ENCODE results near the gene BRD1. TPM values are rescaled to one million over a fixed set of nuclear protein-coding genes. Genes with fewer than 3 reads are reported as not detected.

The BRD1 gene
- total RNA-seq, 2 donors from 2014 or later = 32.7 to 37.7 TPM

GRCh38 chr22:49760630-49761571 is 66.8 kb downstream of the BRD1 start:
- Histone ChIP-seq H3K9ac (ENCODE audit: low read depth in 2 of 2, low read length in 2 of 2) (no peak overlapping the region), H3K27ac (no peak overlapping the region), H3K36me3 (no peaks in the 10 kb centered on the region), H3K27me3 (no peaks in the 10 kb centered on the region), H3K9me3 (no peaks in the 10 kb centered on the region), H3K4me1 (no peaks in the 10 kb centered on the region), H3K4me3 (no peak overlapping the region)
- peak; percentile 27 for DNase-seq
- intact Hi-C loops (cut with DNase I) = loop anchor here (10.0 kb wide), 1 partner anchor 274 kb away; no protein-coding TSS in a partner anchor
- TF ChIP-seq CTCF (IDR thresholded peaks at IDR 0.05) = no peak

- no peak overlapping the region for H3K9ac ChIP-seq (ENCODE audit: low read depth in 2 of 2, low read length in 2 of 2)
- TF ChIP-seq CTCF (IDR thresholded peaks at IDR 0.05) = no peak
- no peaks in the 10 kb centered on the region for H3K9me3 ChIP-seq
- H3K36me3 ChIP-seq = no peaks in the 10 kb centered on the region
- no peak overlapping the region for H3K27ac ChIP-seq
- H3K4me3 ChIP-seq = no peak overlapping the region
- intact Hi-C loops (cut with DNase I) = loop anchor here (10.0 kb wide), 1 partner anchor 275 kb away; no protein-coding TSS in a partner anchor
- H3K4me1 ChIP-seq = no peaks in the 10 kb centered on the region
- DNase-seq = peak; percentile 16
- no peaks in the 10 kb centered on the region for H3K27me3 ChIP-seq
Observed at GRCh38 chr22:49760280-49760629, 67.4 kb downstream of the BRD1 start.

- intact Hi-C loops (cut with DNase I) = no loop called here
- H3K4me3 ChIP-seq = no peak overlapping the region
- DNase-seq = no peak
- H3K9me3 ChIP-seq = no peaks in the 10 kb centered on the region
- H3K36me3 ChIP-seq = no peaks in the 10 kb centered on the region
- no peak overlapping the region for H3K9ac ChIP-seq (ENCODE audit: low read depth in 2 of 2, low read length in 2 of 2)
- no peaks in the 10 kb centered on the region for H3K27me3 ChIP-seq
- no peaks in the 10 kb centered on the region for H3K4me1 ChIP-seq
- TF ChIP-seq CTCF (IDR thresholded peaks at IDR 0.05) = no peak
- no peak overlapping the region for H3K27ac ChIP-seq
Observed at GRCh38 chr22:49756676-49757075, 71.0 kb downstream of the BRD1 start.

- no peaks in the 10 kb centered on the region for H3K27me3 ChIP-seq
- H3K36me3 ChIP-seq = no peaks in the 10 kb centered on the region
- TF ChIP-seq CTCF (IDR thresholded peaks at IDR 0.05) = no peak
- DNase-seq = no peak
- no peak overlapping the region for H3K27ac ChIP-seq
- no peaks in the 10 kb centered on the region for H3K9me3 ChIP-seq
- H3K4me3 ChIP-seq = no peak overlapping the region
- H3K9ac ChIP-seq (ENCODE audit: low read depth in 2 of 2, low read length in 2 of 2) = no peak overlapping the region
- no peaks in the 10 kb centered on the region for H3K4me1 ChIP-seq
- intact Hi-C loops (cut with DNase I) = no loop called here
Observed at GRCh38 chr22:49756201-49756600, 71.5 kb downstream of the BRD1 start.

- Histone ChIP-seq H3K4me1 (no peaks in the 10 kb centered on the region), H3K4me3 (no peak overlapping the region), H3K27me3 (no peaks in the 10 kb centered on the region), H3K36me3 (no peaks in the 10 kb centered on the region), H3K9ac (ENCODE audit: low read depth in 2 of 2, low read length in 2 of 2) (no peak overlapping the region), H3K9me3 (no peaks in the 10 kb centered on the region), H3K27ac (no peak overlapping the region)
- TF ChIP-seq CTCF (IDR thresholded peaks at IDR 0.05) = no peak
- no peak for DNase-seq
- intact Hi-C loops (cut with DNase I) = no loop called here
Observed at GRCh38 chr22:49755631-49756001, 72.1 kb downstream of the BRD1 start.
